VCaP (cell line): Measurements from ENCODE around the gene MRPL46.

Experiments
- H3K27ac ChIP-seq: fragments of 450-650 bp; 2 replicates; pipeline ENCODE4 v1.5.1; 2017
- TF ChIP-seq, protein P1 (sequence below): fragments of 450-650 bp; conservative IDR thresholded peaks from 2 replicates; pipeline ENCODE4 v1.5.1; 2017; ENCODE audit warnings: mild to moderate bottlenecking, moderate library complexity

Gene MRPL46

DNA sequence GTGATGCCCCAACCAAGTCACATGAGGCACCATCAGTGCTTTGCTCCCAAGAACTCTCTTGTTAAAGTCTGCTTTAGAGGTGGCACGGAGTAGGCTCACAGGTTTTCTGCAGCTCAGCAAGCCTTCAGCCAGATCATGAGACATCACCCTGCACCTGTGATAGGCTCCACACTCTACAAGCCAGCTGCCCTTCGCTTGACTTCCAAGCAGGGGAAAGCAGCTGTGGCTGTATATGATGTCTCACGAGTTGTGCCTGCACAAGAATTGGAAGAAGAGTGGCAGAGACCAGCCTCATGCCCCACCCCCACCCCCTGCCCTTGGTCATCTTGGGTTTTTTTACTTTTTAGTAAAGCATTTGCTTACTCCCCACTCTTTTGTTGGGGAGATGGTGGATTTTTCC lies 22.8 kb upstream of the MRPL46 start:
- TF ChIP-seq, protein P1, sequence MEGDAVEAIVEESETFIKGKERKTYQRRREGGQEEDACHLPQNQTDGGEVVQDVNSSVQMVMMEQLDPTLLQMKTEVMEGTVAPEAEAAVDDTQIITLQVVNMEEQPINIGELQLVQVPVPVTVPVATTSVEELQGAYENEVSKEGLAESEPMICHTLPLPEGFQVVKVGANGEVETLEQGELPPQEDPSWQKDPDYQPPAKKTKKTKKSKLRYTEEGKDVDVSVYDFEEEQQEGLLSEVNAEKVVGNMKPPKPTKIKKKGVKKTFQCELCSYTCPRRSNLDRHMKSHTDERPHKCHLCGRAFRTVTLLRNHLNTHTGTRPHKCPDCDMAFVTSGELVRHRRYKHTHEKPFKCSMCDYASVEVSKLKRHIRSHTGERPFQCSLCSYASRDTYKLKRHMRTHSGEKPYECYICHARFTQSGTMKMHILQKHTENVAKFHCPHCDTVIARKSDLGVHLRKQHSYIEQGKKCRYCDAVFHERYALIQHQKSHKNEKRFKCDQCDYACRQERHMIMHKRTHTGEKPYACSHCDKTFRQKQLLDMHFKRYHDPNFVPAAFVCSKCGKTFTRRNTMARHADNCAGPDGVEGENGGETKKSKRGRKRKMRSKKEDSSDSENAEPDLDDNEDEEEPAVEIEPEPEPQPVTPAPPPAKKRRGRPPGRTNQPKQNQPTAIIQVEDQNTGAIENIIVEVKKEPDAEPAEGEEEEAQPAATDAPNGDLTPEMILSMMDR = no peak
- no peak overlapping the region for H3K27ac ChIP-seq

DNA sequence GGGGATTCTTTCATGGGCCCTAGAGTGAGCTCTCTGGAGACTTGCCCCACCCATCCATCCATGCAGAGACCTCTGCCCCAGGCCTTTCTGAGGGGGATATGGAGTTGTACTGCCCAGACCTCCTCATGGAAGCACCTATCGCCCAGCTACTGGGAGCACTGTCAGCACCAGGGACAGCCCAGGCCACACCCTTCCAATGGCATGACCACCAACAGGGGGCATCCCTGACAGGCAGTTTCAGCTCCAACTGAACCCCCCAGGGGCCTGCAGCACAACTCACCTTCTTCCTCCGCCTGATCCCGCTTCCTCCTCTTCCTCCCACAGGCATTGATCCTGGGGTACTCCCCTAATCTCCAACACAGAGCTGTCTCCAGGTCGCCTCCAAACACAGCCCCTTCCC lies 22.1 kb upstream of the MRPL46 start:
- H3K27ac ChIP-seq = no peak overlapping the region
- TF ChIP-seq, protein P1 = no peak

DNA sequence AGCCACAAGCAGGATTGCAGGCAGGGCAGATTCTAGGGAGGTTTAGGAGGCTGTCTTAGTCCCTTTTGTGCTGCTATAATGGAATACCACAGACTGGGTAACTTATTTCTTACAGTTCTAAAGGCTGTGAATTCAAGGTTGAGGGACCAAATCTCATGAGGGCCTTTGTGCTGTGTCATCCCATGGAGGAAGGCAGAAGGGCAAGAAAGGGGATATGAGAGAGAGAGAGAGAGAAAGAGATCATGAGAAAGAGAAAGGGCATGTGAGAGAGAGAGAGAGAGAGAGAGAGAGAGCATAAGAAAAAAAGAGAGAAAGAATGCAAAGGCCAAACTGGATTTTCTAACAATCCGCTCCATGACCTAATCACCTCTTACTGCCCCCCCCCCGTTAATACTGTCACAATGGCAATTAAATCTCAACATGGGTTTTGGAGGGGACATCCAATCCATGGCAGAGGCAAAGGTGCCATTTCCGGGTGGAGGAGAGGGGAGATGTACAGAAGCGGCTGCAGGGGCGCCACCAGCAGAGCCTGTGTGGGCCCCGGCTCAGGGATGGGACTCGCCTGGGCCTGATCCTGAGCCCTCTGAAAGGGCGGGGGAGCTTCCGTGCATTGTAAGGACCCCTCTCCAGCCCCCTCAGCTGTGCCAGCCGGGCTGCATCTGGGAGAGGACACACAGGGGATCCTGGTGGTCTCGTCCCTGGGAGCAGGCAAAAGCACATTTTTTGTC lies 20.8 kb upstream of the MRPL46 start:
- TF ChIP-seq, protein P1 = no peak

DNA sequence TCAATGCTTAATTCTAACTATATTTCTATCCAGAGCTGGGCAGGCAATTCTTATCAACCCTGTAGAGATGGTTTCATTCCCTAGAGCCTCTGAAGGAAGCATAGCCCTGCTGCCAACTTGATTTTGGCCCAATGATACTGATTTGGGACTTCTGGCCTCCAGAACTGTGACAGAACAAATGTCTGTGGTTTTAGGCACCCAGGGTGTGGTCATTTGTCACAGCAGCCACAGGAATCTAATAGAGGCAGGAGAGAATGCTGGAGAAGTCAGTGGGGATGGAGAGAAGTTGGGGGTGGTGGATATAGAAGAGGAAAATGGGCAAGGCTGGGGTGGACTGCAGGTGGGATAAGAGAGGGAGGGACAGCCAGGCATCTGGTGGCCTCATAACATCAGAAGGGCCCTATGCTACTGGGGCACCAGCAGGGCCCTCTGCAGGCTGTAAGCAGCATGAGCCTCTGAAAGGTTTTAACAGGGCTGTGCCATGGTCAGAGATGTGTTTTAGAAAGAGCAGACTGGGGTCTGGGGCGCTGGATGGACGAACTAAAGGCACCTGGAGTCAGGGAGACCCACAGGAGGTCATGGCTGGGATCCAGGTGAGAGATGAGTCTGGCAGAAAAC lies 20.1 kb upstream of the MRPL46 start:
- TF ChIP-seq, protein P1 = no peak
- H3K27ac ChIP-seq = no peak overlapping the region

More for the DNA sequence above, 20.8 kb upstream of the MRPL46 start:
- no peak overlapping the region for H3K27ac ChIP-seq

DNA sequence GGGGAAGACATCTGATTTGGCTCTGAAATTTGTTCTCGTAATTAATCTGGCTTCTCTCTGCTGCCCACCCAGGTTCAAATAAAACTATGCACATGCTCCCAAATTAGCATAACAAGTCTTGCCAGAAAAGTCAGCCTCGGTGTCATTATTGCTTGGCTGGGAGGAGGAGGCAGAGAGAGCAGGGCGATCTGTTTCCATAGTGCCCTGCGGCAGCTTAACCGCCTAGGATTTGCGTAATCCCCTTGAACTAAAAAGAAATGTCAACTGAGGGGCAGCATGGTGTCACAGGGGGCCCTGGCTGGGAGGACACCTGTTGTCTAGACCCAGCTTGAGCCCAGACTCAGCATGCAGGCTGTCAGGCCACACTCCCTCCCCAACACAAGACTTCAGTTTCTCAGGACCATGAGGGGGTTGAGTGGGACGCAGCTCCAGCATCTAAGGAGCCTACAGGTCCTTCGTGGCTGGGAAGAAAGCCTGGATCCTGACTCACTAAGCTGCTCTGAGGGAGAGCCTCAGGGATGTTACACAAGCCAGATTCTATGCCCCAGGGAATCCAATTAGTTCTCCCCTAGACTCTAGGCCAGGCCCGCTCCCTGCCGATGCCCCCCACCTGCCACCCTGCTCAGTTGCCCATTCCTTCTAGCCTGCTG lies 17.6 kb upstream of the MRPL46 start:
- H3K27ac ChIP-seq = no peak overlapping the region
- TF ChIP-seq, protein P1 = no peak

DNA sequence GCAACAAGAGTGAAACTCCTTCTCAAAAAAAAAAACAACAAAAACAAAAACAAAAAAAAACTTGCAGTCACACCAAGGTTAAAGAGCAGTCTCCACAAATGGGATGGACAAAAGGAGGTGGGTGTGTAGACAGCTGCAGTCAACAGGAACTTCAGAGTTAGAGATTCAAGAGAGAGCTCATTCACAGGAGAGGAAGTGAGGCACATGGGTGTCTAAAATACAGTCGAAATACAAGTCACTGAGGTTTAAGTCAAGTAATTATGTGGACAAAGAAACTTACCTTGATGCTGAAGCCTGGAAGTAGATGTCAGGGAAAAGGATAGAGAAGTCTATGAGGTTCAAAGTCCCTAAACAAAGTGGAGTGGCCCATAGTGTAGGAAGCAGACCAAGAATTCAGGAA lies 15.1 kb upstream of the MRPL46 start:
- H3K27ac ChIP-seq = no peak overlapping the region
- TF ChIP-seq, protein P1 = no peak

DNA sequence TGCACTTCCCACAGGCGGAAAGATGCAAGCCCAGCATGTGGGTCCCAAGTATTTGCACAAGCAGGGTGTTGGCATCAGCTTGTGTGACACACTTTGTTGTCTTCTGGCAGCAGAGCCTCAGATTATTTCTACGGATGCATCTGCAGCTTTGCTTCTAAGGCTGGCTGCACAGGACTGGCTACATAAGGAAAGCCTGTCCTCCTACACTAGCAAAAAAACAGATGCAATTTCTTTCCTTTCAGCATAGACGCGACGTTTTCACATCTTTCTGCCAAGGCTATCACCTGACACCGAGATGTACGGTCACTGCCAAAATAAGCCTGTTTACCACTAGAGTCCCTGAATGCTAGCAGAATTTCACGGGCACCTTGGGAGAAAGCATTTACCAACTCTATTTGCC lies 13.8 kb upstream of the MRPL46 start:
- peak overlapping the region; percentile 35; the same call in 1 of the 2 replicates for H3K27ac ChIP-seq
- TF ChIP-seq, protein P1 = no peak
